Adipocyte (in vitro differentiated cells): ENCODE results near the gene TRERF1.

Experiments
- DNase-seq: peaks from one replicate; pipeline ENCODE4 v3.0.0-alpha.2; 2015; ENCODE audit warnings: low read depth
- H3K27me3 ChIP-seq: replicated peaks from 2 replicates; pipeline ENCODE4 v1.7.0; 2013; ENCODE audit warnings: mild to moderate bottlenecking, low read length, moderate library complexity; ENCODE audit not compliant: control insufficient read depth, insufficient read depth
- H3K36me3 ChIP-seq: 2 replicates; pipeline ENCODE4 v1.7.0; 2013; ENCODE audit warnings: low read length, mild to moderate bottlenecking, moderate library complexity; ENCODE audit not compliant: control insufficient read depth, insufficient read depth, severe bottlenecking
- H3K4me1 ChIP-seq: 2 replicates; pipeline ENCODE4 v1.7.0; 2013; ENCODE audit warnings: mild to moderate bottlenecking, low read length, moderate library complexity; ENCODE audit not compliant: control insufficient read depth, insufficient read depth
- H3K4me3 ChIP-seq: 2 replicates; pipeline ENCODE4 v1.7.0; 2013; ENCODE audit warnings: mild to moderate bottlenecking, low read length, moderate library complexity
- H3K9ac ChIP-seq: 2 replicates; pipeline ENCODE4 v1.7.0; 2013; ENCODE audit warnings: mild to moderate bottlenecking, low read length, moderate library complexity
- H3K9me3 ChIP-seq: 2 replicates; pipeline ENCODE4 v1.7.0; 2013; ENCODE audit warnings: mild to moderate bottlenecking, low read length, moderate library complexity; ENCODE audit not compliant: control insufficient read depth

The TRERF1 gene

GRCh38 chr6:42389736-42390135, 62.0 kb downstream of the TRERF1 start:
- Histone ChIP-seq H3K9me3 (no peaks in the 10 kb centered on the region), H3K27me3 (no peaks in the 10 kb centered on the region), H3K4me1 (no peaks in the 10 kb centered on the region), H3K4me3 (no peak overlapping the region), H3K36me3 (no peaks in the 10 kb centered on the region), H3K9ac (no peak overlapping the region)
- DNase-seq, result no peak

DNA sequence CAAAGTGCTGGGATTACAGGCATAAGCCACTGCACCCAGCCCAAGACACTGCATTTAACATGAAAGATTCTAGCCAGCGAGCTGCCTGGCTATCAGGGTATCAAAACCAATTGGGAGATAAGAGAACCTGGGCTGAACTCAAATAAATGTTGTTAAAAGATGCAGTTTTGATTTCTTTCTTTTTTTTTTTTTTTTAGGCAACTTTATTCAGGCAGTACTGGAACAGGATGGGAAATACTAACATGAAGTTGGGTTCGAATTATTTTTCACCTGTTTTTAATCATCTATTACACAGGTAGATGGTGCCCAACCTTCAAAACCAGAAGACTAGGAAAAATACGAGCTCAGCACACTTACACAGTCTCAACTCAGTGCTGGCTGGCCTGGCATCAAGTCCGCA, 63.7 kb downstream of the TRERF1 start:
- no peaks in the 10 kb centered on the region for H3K4me1 ChIP-seq
- H3K27me3 ChIP-seq, result no peaks in the 10 kb centered on the region
- DNase-seq, result no peak
- no peaks in the 10 kb centered on the region for H3K9me3 ChIP-seq
- no peak overlapping the region for H3K4me3 ChIP-seq
- no peak overlapping the region for H3K9ac ChIP-seq
- H3K36me3 ChIP-seq, result no peaks in the 10 kb centered on the region

DNA sequence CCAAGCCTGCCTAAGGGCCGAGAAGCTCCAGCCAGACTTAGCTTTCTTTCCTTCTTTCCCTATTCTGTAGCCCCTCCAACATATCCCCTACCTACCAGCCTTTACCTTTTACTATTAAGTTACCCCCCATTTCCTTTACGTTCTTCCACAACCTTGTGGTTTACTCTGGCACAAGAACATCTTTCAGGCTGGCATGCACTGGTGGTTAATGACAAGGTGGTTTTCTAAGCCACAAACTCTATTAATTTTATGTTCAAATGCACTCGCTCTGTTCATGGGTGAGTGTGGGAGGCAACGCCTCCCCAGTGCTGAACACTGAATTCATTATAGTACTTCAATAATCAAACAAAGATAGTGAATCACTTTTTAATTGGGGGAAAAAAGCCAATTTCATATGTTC, 64.4 kb downstream of the TRERF1 start:
- Histone ChIP-seq H3K4me3 (no peak overlapping the region), H3K36me3 (no peaks in the 10 kb centered on the region), H3K9ac (no peak overlapping the region), H3K9me3 (no peaks in the 10 kb centered on the region), H3K27me3 (no peaks in the 10 kb centered on the region), H3K4me1 (no peaks in the 10 kb centered on the region)
- DNase-seq, result no peak

GRCh38 chr6:42385339-42385738, 66.4 kb downstream of the TRERF1 start:
- Histone ChIP-seq H3K4me3 (no peak overlapping the region), H3K9me3 (no peaks in the 10 kb centered on the region), H3K36me3 (no peaks in the 10 kb centered on the region), H3K27me3 (no peaks in the 10 kb centered on the region), H3K9ac (no peak overlapping the region), H3K4me1 (no peaks in the 10 kb centered on the region)
- DNase-seq, result no peak

GRCh38 chr6:42383421-42384205, 68.1 kb downstream of the TRERF1 start:
- H3K4me1 ChIP-seq, result no peaks in the 10 kb centered on the region
- H3K36me3 ChIP-seq, result no peaks in the 10 kb centered on the region
- no peaks in the 10 kb centered on the region for H3K9me3 ChIP-seq
- H3K9ac ChIP-seq, result no peak overlapping the region
- DNase-seq, result no peak
- no peaks in the 10 kb centered on the region for H3K27me3 ChIP-seq
- H3K4me3 ChIP-seq, result no peak overlapping the region

DNA sequence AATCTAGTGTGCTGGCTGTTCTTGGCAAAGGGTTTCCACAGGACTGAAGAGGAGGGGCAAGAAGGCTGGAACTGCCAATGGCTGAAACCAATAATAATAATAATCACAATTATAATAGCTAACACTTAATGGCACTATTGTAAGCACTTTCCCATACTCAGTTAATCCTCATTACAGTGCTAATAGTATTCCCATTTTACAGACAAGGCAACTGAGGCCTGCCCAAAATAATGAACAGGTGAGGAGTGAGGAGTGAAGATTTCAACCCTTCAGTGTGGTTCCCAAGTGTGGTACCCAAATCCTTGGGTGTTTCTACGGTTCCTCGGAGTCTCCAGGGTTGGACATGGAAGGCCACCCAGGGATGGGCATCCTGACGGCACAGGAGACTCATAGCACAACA, 69.9 kb downstream of the TRERF1 start:
- no peak for DNase-seq
- no peak overlapping the region for H3K9ac ChIP-seq

DNA sequence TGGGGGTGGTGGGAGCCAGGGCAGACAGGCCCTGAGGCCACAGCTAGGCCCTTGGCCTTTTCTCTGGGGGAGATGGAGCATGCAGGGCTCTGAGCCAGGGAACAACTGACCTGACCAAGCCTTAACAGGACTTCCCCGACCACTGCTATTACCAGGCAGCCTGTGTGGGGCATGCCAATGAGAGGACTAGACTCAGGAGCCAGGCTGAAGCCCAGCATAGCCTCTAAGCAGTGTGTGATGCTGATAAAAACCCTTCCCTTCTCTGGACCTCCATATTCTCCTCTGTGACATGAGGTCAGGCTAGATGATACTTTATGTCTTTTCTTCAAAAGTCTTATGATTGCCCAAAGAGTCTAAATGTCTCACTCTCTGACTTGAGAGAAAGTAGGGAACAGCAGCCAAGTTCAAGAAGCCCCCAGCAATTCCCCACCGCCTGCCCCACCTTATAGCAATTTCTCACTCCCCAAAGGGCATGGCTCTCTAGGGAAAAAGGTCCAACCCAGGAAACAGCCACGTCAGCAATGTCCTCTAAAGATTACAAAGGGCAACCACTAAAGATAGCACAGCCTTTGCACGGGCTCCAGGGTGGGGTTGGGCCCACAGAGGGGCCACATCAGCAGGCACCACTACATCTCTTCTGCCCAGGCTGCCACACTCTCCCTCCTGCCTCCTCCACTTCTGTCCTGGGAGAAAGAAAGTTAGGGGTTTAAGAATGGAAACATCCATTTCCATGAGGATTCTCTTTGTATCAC, 71.3 kb downstream of the TRERF1 start:
- Histone ChIP-seq H3K9ac (no peak overlapping the region), H3K4me3 (no peak overlapping the region), H3K4me1 (peaks cover 2% of the 10 kb centered on the region), H3K27me3 (no peaks in the 10 kb centered on the region), H3K9me3 (no peaks in the 10 kb centered on the region), H3K36me3 (no peaks in the 10 kb centered on the region)
- no peak for DNase-seq

More for the DNA sequence above, 69.9 kb downstream of the TRERF1 start:
- Histone ChIP-seq H3K27me3 (no peaks in the 10 kb centered on the region), H3K4me1 (peaks cover 2% of the 10 kb centered on the region), H3K36me3 (no peaks in the 10 kb centered on the region), H3K9me3 (no peaks in the 10 kb centered on the region), H3K4me3 (no peak overlapping the region)

DNA sequence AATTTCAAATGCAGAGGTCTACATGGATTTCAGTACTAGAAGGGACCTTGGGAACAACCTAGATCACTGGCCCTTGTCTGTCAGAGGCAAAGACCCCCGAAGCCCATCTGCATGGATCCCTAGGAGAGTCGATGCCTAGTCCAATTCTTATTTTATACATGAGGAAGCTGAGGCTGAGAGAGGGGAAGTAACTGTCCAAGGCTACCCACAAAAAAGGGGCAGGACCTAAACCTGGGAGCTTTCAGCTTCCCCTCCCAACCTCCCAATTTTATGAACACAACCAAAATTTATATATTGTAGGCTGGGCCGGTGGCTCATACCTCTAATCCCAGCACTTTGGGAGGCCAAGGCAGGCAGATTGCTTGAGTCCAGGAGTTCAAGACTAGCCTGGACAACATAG, 73.2 kb downstream of the TRERF1 start:
- Histone ChIP-seq H3K4me1 (peaks cover 2% of the 10 kb centered on the region), H3K4me3 (no peak overlapping the region), H3K9ac (no peak overlapping the region), H3K9me3 (no peaks in the 10 kb centered on the region), H3K36me3 (no peaks in the 10 kb centered on the region), H3K27me3 (no peaks in the 10 kb centered on the region)
- DNase-seq, result no peak

DNA sequence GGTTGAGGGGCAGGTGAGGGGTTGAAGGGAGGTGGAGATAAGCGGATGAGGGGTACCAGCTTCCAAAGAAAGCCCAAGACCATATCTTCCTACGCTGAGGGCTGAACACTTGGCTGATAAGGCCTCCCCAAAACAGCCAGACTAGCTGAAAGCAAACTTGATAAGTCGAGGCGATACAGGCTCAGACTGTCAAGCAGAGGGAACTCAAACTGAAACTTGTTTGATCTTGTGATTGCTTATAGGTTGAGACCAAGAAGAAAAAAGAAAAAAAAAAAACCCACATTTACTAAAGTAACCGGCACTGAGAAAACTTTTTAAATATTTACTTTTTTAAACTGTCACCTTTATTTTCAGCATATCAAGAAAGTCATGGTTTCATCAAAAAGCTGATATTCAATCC, 73.6 kb downstream of the TRERF1 start:
- Histone ChIP-seq H3K36me3 (no peaks in the 10 kb centered on the region), H3K27me3 (no peaks in the 10 kb centered on the region), H3K4me1 (peaks cover 2% of the 10 kb centered on the region), H3K9me3 (no peaks in the 10 kb centered on the region), H3K9ac (no peak overlapping the region), H3K4me3 (no peak overlapping the region)
- no peak for DNase-seq

- Histone ChIP-seq H3K4me3 (no peak overlapping the region), H3K36me3 (no peaks in the 10 kb centered on the region), H3K27me3 (no peaks in the 10 kb centered on the region), H3K9me3 (no peaks in the 10 kb centered on the region), H3K4me1 (peaks cover 2% of the 10 kb centered on the region), H3K9ac (no peak overlapping the region)
- no peak for DNase-seq
These were observed 76.6 kb downstream of the TRERF1 start for GRCh38 chr6:42375007-42375635.

DNA sequence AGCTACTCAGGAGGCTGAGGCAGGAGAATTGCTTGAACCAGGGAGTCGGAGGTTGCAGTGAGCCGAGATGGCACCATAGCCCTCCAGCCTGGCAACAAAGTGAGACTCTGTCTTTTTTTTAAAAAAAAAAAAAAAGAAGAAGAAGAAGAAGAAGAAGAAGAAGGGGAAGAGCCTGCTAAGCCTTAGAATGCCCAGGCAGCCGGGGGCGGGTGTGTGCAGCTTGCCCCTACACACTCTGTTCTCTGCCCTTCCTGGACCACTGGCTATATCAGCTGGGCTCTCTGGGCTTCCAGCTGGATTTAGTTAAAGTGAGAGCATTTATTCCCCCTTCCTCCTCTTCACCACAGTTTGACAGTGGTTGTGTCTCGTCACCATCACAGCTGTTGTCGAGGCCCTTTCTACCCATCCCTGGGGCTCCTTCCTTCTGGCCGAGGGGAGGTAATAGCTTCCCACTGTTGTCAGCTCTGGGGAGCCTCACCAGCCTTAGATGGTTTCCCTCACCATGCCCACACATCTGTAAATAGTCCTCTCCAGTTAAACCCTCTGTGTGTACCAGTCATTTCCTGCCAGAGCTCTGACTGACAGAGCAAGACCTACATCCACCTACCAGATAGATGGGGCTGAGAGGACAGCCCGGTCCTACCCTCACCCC, 77.6 kb downstream of the TRERF1 start:
- Histone ChIP-seq H3K4me3 (no peak overlapping the region), H3K9ac (no peak overlapping the region), H3K9me3 (no peaks in the 10 kb centered on the region), H3K27me3 (no peaks in the 10 kb centered on the region), H3K4me1 (peaks cover 2% of the 10 kb centered on the region), H3K36me3 (no peaks in the 10 kb centered on the region)
- no peak for DNase-seq
